Right renal pelvis (tissue), 4 donors: ENCODE results near the gene ATP6V1F. TPM values are rescaled to one million over a fixed set of nuclear protein-coding genes. Genes with fewer than 3 reads are reported as not detected.

ENCODE experiments used
- DNase-seq, 4 donors: peaks; one replicate each; pipeline ENCODE4 v3.0.0-alpha.2; 2013; ENCODE audit warnings: low read depth in 4 of 4, low spot score in 3 of 4, missing footprints in 1 of 4
- polyA plus RNA-seq, 4 donors: library from polyadenylated mRNA; unstranded; fragments of 120-200 nt; gene quantifications; one replicate each; pipeline ENCODE4 v1.2.1, GENCODE V29; 2013; ENCODE audit not compliant: insufficient read length in 4 of 4

The ATP6V1F gene
- polyA plus RNA-seq, 4 donors: 205 to 283 (median 233) TPM

DNA sequence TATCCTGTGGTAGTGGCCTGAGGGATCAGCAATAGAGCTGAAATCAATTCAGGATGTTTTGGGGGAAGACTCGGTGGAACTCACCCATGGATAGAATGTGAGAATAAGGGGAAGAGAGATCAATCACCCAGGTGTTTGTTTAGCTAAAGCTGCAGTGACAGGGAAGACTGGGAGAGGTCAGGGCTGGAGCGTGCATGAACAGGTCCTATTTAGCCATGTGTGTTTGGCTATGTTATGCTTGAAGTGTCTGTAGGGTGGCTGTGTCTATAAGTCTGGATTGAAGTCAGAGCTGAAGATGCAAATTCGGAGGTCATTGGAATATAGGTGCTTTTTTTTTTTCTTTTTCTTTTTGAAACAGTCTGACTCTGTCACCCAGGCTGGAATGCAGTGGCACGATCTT is 4.6 kb downstream of the ATP6V1F start:
- no peak for DNase-seq

DNA sequence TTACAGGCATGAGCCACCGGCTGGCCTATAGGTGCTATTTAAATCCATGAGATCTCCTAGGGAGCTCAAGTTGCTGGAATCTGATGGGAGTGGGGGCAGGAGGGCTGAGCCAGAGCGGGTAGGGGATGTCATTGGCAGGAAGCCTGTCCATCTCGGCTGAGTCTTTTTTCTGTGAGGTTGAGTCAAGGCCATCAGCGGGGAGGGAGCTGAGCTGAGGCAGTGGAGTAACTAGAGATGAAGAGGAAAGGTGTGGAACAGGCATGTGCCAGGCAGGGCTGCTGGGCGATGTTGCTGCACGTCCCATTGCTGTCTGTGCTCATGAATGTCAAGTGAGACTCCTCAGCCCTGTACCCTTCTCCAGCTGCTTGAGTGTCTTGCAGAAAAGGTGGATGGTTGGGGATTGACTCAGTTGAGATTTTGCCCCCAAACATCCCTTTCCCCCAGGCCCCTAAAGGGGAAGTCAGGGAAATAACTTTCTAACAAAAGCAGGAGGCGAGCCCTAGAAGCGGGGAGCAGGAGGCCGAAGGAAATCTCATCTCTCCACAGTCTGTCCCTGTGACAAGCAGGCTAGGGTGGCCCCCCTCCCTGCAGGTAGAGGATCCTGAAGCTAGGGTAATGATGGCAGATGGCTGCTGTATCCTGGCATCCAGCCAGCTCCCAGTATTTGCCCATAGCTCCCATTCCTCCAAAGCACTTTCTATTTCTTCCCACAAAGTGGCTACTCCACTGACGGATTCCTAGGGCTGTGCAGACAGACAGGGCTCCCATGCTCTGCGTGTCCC is 5.4 kb downstream of the ATP6V1F start:
- no peak for DNase-seq

DNA sequence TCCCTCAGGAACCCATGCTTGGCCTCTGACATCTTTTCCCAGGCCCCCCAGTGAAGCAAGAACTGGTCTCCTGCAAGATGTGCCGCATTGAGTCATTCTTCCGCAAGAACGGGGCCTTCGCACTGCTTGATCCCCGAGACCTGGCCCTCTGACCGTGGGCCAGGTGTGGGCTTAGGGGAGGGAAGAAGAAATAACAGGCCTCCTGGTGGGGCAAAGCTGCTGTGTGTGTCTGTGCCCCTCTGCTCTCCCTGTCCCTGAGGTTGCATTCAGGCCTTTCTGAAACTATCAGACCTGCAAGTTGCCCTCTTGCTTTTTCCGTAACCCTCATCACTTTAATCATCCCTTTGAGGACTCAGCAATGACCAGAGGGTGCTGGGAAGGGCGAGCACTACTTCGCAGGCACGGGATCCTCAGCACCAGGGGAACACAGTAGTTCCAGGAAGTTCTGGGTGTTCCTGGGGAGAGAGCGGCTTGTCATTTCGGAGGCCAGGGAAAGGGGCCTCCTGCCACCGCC is 6.0 kb downstream of the ATP6V1F start:
- no peak for DNase-seq

DNA sequence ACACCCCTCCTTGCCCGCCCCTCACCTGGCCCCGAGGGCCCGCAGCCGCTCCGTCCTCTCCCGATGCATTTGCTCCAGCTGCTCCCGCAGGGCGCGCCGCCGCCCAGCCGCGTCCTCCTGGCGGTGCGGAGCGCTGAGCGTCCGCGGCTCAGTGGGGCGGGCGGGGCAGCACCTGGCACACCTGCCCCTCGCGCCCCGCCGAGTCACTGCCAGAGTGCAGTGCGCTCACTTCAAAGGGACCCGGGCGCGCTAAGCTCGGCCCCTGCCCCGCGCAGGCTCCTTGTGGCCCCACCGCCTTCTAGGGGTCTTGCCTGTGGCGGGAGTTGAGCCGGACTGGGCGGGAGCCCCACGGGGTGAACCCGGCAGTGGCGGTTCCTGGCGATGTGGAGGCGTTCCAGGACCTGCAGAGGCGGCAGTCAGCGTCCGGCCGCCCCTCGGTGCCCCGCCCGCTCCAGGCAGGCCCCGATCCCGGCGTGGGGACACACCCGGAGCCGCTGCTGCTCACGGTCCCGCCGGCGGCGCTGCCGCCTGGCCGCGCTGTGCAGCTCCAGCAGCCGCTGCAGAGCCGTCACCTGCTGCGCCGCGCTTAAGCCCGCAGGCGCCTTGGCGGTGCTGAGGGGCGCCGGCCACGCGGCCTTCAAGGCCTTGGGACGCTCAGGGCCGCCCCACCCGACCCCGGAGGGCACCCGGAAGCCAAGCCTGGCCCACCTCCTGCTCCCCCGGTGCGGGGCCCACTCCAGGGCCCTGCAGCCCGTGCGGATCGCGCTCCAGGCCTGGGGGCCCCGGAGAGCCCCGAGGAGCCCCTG is 6.7 kb downstream of the ATP6V1F start:
- no peak for DNase-seq

DNA sequence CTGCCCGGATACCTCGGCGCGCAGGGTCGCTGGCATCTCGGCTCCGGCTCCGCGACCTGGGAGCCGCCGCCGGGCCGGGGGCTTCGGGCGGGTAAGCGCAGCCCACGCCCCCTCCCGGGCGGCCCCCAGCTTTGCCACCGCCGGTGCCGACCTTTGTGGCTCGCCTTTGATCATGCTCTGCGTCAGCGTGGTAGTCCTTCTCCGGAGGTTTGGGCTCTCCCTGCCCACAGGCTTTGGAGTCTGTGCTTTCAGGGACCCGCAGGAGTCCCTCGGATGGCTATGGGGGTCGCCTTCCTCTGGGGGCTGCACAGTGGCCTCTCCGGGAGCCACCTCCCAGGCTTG is 7.3 kb downstream of the ATP6V1F start:
- DNase-seq: no peak

DNA sequence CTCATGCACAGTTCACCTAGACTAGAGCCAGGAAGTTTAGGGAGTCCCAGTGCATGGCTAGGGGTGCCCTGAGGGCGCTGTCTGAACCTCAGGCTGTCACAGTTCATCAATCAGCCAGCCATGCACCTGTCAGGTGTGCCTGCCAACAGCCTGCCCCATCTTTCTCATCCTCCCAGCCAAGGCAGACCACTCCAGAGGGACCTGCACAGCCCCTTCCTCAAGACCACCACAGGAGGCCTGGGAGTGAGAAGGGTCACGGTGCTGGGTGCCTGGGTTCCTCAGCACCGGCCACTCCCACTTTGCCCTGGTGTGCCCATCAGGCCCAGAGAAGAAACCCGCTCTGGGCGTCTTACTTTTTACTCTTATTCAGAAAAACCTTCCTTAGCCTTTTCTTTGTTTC is 8.4 kb downstream of the ATP6V1F start:
- no peak for DNase-seq

DNA sequence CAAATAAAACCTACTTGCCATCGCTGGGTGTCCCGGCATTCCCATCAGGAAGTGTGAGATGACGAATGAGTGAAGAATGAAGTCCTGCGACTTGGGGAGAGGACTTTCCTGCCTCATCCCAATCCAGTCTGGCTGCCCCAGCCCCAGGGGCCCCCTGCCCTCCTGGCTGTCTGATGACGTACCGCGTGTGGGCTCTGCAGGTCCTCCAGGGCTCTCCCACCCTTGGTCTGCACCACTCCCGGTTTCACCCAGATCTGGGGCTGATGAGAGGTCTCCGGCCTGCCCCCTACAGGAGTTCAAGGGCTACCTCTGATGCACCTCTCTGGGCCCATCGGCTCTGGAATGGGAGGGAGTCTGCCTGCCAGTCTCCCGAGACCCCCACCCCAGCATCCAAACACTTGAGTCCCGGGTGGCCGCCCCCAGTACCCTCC is 9.8 kb downstream of the ATP6V1F start:
- DNase-seq: no peak

DNA sequence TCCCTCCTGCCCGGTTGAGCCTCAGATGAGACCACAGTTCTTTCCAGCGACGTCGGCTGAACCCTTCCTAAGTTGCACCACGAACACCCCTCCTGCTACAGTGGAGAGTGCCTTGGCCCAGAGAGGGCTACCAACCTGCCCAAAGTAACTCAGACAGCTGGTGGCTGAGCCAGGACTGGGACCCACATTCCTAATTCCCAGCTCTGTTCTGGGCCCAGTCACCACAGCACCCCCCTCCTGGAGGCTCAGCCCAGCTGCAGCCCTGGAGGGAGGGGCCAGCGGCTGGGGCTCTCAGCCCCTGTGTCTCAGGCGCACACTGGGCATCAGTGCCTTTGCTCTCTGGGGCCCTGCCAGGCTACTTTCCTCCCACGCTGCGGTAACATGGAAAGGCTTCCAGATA is 10.6 kb downstream of the ATP6V1F start:
- no peak for DNase-seq

DNA sequence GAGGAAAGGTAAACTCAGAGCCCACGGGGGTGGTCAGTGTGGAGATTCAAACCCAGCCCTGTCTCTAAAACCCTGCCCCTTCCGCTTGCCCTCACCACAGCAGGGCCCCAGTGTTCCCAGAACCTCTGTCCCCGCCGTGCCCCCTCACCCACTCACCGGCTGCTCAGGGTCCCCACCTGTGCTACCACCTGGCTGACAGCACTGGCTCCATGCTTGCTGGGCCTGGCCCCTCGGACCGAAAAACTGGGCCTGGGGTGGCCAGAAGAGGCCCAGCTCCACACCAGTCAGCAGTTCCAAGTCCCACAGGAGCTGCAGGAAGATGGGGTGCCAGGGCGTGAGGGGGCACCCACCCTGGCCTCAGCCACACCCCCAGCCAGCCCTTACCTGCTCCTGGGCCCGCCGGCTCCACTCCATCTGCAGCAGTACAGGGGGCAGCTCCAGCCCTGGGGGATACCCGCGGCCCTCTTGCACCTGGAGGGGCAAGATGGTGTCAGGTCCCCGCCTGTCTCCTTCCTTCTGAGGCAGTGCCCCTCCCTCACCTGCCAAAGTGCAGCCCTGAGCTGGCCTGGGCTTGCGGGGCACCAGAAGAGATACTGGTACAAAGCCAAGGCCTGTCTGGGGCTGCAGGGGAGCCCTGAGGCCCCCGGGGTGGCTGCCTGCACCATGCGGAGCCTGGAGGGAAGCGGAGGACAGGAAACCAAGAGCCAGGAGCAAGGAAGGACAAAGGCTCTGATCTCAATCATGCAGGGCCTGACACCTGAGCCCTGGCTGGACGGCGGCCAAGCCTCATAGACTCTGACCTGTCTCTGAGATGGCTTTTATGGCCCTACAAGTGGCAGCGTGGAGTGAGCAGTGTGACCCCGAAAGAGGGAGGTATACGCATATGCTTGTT is 11.7 kb downstream of the ATP6V1F start:
- DNase-seq: no peak

DNA sequence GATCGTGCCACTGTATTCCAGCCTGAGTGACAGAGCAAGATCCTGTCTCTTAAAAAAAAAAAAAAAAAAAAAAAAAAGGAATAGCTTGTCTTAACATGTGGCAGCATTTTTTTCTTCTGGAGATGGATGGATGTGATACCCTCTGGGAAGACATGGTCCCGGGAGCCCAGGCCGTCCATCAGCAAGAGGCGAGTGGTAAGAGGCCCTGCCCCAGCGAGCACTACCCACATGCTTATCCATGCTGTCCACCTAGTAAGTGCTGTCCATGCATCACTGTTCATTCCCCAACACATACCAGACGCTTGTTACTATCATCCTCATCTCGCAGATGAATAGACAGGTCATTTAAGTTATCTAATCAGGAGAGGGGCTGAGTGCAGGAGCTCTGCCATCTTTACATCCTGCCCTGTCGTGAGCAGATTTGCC is 12.9 kb downstream of the ATP6V1F start:
- DNase-seq: no peak

DNA sequence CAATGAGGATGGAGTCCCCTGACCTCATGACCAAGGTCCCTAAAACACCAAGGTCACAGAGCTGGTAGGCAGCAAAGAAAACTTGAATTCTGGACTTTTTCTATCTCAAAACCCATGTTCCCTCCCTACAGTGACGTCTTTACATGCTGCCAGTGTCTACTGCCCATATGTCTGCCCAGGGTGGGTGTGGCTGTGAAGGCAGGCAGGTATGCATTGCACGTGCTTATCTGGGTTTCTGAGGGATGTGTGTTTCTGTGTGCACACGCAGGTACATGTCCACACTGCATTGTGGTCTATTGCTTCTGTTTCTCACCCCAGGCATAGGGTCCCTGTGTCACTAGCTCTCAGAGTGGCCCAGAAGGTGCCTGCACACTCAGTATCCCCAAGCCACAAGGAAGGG is 13.5 kb downstream of the ATP6V1F start:
- no peak for DNase-seq

DNA sequence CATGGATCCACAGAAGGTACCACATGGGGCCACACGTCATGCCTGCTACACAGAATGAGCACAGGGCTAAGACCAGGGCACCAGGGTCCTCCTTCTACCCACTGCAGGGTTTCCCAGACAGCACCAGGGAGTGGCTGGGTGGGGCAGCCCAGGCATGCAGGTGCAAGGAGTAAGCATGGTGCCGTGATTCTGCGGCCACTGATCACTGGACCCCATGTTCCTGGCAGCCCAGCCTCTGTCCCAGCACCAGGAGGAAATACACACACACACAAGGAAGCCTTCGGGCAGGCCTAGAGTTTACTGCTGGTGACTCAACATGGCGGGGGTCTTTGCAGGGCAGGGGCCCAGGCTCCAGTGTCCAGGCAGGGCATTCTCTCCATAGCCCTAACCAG is 13.9 kb downstream of the ATP6V1F start:
- no peak for DNase-seq

DNA sequence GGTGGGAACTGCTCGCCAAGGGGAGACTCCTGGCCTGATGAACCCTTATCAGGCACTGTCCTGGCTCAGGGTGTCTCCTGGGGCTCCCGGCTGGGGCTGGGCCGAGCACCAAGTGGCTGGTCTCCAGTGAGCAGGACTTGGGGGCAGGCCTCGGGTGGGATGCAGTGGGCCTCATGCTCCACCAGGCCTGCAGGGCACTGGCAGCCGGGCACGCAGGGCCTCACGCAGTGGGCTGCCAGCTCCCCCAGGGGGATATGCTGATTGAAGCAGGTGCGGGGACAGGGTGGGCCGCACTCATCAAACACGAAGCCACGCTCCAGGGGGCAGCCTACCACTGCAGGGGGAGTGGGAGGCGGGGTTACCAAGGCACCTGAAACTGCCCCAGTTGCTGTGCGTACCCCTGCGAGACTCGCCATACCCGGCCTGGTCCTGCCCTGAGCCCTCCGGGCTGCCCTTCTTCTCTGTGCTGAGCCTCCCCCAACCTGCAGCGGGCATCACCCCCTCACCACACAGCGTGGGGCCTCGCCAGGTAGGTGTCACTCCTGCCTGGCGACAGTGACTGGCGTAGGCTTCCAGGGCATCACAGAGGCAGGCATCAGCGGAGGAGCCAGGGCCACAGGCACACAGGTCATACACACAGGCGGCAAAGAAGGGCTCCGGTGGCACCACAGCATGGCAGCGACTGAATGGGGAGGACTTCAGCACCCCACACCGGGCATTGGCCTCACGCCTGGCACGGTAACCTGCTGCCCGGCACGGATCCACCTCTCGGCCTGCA is 14.5 kb downstream of the ATP6V1F start:
- DNase-seq: no peak

DNA sequence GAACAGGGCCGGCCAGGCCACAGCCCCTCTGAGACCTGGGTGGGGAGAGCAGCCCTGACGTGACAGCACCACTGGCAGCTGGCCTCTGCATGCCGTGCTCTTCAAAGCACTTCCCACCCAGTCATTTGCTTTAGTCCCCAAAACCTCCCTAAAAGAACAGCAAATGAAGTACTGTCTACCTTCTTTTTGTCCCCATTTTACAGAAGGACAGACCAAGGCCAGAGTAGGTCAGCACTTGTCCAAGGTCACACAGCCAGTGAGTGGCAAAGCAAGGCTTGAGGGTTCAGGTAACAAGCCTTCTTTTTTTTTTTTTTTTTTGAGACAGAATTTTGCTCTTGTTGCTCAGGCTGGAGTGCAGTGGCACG is 15.1 kb downstream of the ATP6V1F start:
- no peak for DNase-seq

DNA sequence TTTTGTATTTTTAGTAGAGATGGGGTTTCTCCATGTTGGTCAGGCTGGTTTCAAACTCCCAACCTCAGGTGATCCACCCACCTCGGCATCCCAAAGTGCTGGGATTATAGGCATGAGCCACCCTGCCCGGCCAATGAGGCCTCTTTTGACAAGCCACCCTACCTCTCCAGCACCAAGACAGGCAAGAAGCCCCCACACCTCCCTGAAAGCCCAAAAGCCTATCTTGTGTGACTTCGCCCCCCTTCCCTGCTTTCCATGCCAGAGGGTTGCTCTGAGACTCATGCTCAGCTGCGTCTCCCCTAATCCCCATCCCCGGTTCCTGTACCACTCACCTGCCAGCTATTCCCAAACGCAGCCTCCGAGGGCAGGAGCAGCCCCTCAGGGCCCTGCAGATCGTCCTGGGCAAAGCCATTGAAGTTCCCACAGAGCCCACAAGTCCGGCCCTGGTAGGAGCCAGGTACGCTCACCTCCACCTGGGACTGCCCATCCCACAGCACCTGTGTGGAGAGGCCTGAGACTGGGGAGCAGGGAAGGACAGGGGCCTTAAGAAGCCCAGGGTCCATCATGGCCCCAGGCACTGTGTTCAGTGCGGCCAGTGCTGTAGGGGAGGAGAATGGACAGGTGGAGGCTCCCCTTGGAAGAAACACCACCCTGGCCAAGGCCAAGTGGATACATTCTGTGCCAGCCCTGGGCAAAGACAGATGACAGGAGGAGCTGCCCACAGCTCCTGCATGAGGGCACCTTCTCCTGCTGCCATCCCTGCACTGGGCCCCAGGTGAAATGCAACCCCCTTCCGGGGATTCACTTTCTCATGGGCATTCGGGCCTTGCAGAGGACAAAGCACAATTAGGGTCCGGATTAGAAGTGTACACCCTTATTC is 15.8 kb downstream of the ATP6V1F start:
- DNase-seq: no peak

DNA sequence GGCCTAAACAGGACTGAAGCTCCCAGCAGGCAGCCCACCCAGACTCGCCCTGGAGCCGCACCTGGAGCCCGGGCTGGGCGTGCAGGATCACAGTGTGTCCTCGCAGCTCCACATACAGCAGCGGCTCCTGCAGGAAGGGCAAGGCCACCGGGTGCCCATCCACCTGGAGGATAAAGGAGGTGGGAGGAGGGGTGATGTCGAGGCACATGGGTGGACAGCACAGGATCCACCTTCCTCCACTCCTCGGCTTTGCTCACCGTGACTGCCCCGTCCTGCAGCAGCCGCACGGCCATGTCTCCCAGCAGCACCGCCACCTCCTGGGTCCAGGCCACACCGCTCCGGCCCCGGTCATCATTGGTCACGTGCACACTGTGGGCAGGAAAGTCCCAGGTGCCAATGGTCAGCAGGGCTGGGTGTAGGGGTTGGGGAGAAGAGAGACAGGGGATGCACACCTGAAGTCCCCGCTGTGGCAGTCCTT is 16.8 kb downstream of the ATP6V1F start:
- DNase-seq: no peak

DNA sequence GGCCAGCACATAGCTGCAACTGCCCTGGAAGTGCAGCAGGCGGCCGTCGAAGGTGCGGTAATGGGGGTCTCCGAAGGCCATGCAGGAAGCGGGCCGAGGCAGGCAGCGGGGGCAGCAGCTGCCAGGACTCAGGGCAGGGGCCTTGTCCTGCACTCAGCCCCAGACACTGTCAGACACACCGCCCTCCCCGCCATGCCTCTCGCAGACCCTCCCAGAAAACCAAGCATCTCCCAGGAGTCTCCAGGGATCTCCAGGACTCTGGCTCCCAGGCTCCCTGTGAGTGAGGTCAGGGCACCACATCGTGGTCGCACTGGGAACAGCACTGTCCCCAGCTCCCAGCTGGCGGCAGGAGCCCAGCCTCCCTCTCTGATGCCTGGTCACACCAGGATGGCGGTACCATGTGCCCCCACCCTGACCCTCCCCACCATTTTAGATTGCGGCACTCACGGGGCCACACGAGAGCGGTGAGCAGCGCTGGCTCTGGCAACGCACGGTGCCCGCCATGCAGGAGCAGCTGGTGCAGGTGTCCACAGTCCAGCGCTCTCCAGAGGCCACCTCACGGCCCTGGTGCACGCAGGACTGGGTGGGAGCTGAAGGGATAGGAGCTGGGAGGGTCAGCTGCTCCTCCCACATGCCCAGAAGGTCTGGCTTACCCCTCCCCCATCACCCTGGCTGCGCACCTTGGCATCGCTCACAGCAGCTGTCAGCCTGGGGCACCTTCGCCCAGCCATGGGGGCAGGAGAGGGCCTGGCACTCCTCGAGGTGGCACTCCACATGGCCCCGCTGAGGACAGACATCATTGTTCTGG is 17.5 kb downstream of the ATP6V1F start:
- no peak for DNase-seq

DNA sequence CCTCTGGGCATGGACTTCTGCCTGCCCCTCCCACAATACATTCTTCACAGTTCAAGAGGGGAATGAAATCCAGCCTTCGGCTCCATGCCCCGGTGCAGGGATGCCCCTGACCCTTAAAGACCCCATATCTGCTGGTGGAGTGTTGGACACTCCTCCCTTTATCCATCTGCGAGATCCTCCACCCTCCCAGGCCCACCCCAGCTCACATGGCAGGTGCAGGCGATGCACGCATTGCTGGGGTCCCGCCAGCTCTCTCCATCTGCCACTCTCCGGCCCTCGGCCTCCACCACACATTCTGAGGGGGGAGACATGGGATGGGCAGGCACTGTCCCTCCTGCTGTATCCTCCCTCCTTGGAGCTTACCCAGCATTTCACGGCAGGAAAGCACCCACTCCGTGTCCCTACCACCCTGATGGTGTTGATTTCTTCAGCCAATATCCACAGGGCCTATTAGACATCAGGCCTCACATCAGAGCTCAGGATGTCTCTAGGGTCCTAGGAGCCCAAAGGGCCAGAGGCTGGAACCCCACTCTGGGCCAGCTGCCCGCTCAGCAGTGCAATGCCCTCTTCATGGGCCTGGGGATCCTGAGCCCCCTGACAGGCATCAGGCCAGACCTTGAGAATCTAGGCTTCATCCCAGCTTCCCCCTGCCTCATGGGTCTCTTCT is 18.3 kb downstream of the ATP6V1F start:
- no peak for DNase-seq
